Measurements from ENCODE around the gene CDH8. TPM values are rescaled to one million over a fixed set of nuclear protein-coding genes. Genes with fewer than 3 reads are reported as not detected.
A peak's percentile ranks its signal among the peaks of the same experiment; 100 is the strongest.

Gene CDH8
- total and polyA plus RNA-seq, 8 donors: 0.05 to 0.20 (median 0.15) TPM; not detected in 4

DNA sequence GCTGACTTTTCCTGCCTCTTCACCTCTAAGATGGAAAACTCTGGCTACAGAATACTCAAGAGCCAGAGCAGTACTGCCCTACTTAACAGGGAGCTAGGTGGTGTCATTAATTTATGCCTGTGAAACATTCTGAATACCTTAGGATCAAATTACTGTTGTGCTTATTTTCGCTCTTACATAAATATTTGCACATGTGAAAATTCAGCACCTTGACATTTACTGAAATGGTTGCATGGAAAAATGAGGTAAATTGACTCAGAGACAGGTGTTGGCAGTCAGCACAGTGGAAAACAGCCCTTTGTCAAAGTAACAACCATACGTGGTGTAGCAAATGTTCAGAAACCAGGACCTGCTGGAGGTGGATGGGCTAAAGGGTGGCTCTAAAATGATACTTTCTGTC, 193.6 kb downstream of the CDH8 start:
- 17 to 23% methylated on average over 2 of the region's 2 CpGs for WGBS, 2 donors

DNA sequence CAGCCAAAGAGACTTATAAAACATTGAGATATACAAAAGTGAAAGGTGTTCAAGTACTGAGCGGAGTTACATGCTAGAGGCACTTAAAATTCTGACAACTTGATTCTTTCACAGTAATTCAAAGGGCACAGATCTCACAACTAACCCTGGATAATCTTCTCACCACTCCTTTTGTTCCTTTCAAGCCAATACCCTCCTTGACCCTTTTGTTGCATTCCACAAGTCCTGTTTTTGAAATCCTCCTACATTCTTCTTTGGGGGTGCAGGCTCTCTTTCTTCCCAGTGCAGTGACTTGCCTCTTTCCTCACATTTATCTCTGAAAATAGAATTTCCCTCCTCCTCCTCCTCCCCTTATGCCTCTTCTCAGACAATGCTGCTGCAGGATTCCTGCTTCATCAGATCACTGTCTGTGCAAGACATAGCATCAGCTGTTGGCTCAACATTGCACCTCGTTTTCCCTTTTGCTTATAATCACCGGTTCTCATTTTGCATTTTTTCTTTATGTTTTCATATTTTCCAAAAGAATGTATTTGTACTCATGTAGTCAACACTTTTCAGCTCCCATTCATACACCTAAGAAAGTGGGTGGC, 199.3 kb downstream of the CDH8 start:
- H3K36me3 ChIP-seq: no peaks in the 10 kb centered on the region
- ATAC-seq: no peak
- no peak overlapping the region for H3K4me3 ChIP-seq
- no peak overlapping the region for H3K27ac ChIP-seq
- 40 to 57% methylated on average over 3 of the region's 3 CpGs for WGBS, 2 donors
- FAIRE-seq: no peak
- intact Hi-C loops (cut with DNase I): no loop called here
- no peaks in the 10 kb centered on the region for H3K9me3 ChIP-seq
- no peaks in the 10 kb centered on the region for H3K27me3 ChIP-seq
- DNase-seq: no peak
- TF ChIP-seq, protein P1, sequence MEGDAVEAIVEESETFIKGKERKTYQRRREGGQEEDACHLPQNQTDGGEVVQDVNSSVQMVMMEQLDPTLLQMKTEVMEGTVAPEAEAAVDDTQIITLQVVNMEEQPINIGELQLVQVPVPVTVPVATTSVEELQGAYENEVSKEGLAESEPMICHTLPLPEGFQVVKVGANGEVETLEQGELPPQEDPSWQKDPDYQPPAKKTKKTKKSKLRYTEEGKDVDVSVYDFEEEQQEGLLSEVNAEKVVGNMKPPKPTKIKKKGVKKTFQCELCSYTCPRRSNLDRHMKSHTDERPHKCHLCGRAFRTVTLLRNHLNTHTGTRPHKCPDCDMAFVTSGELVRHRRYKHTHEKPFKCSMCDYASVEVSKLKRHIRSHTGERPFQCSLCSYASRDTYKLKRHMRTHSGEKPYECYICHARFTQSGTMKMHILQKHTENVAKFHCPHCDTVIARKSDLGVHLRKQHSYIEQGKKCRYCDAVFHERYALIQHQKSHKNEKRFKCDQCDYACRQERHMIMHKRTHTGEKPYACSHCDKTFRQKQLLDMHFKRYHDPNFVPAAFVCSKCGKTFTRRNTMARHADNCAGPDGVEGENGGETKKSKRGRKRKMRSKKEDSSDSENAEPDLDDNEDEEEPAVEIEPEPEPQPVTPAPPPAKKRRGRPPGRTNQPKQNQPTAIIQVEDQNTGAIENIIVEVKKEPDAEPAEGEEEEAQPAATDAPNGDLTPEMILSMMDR (IDR thresholded peaks at IDR 0.05): no peak
- H3K4me1 ChIP-seq: no peaks in the 10 kb centered on the region

More for the DNA sequence above, 193.6 kb downstream of the CDH8 start:
- Histone ChIP-seq H3K36me3 (no peaks in the 10 kb centered on the region), H3K4me1 (no peaks in the 10 kb centered on the region), H3K4me3 (no peak overlapping the region), H3K27ac (no peak overlapping the region), H3K27me3 (no peaks in the 10 kb centered on the region), H3K9me3 (no peaks in the 10 kb centered on the region)
- intact Hi-C loops (cut with DNase I): no loop called here
- FAIRE-seq (no peak), ATAC-seq (peak in 1 of 4 donors; percentile 43), DNase-seq (no peak)
- TF ChIP-seq, protein P1 (IDR thresholded peaks at IDR 0.05): no peak

DNA sequence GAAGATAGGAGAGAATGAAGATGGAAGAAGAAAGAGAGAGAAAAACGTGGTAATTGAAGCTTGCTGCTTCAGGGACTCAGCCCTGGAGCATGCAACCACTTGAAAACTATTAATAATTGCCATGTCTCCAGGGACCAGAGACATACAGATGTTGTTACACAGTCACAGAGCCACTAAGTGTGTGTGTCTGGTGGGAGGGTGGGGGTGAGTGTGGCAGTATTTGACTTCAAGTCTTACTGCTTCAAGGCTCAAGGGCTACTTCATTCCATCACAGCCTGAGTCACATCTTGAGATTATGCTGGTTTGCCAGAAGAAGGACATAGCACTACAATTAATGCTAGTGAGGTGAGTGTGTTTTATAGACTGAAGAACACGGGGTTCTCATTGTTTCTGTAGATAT, 202.2 kb downstream of the CDH8 start:
- FAIRE-seq (no peak), DNase-seq (no peak), ATAC-seq (no peak)
- Histone ChIP-seq H3K27me3 (no peaks in the 10 kb centered on the region), H3K36me3 (no peaks in the 10 kb centered on the region), H3K4me1 (no peaks in the 10 kb centered on the region), H3K27ac (no peak overlapping the region), H3K9me3 (no peaks in the 10 kb centered on the region), H3K4me3 (no peak overlapping the region)
- TF ChIP-seq, protein P1 (IDR thresholded peaks at IDR 0.05): no peak
- WGBS, 2 donors: 20 to 30% methylated on average over 2 of the region's 2 CpGs
- intact Hi-C loops (cut with DNase I): no loop called here

DNA sequence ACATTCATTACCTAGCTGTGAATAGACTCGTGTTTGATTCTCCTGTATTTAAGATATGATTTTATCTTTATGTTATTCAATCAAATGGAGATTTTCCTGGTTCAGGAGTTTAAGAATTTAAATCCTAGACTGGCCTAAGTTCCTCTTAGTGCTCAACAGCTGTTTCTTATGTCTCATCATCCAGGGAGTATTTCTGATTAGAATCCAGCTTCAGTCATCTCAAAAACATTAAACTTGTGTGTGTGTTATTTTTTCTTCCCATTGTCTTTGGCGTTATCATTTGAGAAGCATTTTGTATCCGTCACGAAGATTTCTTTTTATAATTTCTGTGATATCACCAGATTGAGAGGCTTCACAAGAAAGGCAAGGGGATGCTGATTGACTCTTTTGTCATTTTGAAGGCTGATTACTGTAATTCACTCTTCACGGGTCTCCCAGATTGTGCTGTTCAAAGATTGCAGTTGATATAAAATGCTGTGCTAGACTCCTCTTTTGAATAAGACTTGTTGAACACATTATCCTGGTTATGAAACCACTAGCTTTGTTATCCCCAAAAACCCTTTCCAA, 204.8 kb downstream of the CDH8 start:
- DNase-seq: no peak
- 61% methylated on average over 5 of the region's 5 CpGs for WGBS, 2 donors
- intact Hi-C loops (cut with DNase I): no loop called here
- no peaks in the 10 kb centered on the region for H3K4me1 ChIP-seq
- H3K27ac ChIP-seq: no peak overlapping the region
- TF ChIP-seq, protein P1 (IDR thresholded peaks at IDR 0.05): no peak
- H3K36me3 ChIP-seq: no peaks in the 10 kb centered on the region
- H3K9me3 ChIP-seq: no peaks in the 10 kb centered on the region
- no peaks in the 10 kb centered on the region for H3K27me3 ChIP-seq
- ATAC-seq: no peak
- FAIRE-seq: no peak
- no peak overlapping the region for H3K4me3 ChIP-seq

DNA sequence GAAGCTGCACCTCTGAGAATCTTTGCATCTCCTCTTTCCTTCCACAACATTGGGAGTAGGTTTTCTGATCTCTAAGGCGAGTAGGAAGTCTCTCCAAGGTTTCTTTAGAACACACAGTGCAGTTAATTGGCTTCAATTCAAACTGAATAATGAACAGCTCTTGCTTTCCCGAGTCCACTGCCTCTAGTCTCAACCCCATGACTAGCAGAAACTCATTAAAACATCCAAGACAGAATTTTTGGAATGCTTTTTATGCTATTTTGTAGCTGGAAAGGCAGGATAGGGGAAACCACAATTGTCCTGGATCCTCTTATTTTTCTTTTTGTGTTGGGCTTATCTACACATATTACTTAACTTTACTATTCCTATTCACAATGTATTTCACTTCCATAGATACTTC, 206.6 kb downstream of the CDH8 start:
- intact Hi-C loops (cut with DNase I): no loop called here
- Histone ChIP-seq H3K36me3 (no peaks in the 10 kb centered on the region), H3K9me3 (no peaks in the 10 kb centered on the region), H3K4me3 (no peak overlapping the region), H3K27ac (no peak overlapping the region), H3K27me3 (no peaks in the 10 kb centered on the region), H3K4me1 (no peaks in the 10 kb centered on the region)
- no peak for FAIRE-seq
- 18 to 19% methylated on average over 2 of the region's 2 CpGs for WGBS, 2 donors
- no peak for DNase-seq
- TF ChIP-seq, protein P1 (IDR thresholded peaks at IDR 0.05): no peak
- no peak for ATAC-seq

Data from pancreas (tissue), 10 donors.